Smooth muscle cell (in vitro differentiated cells): ENCODE results near the gene SSPN. TPM values are rescaled to one million over a fixed set of nuclear protein-coding genes. Genes with fewer than 3 reads are reported as not detected.

Experiments
- DNase-seq: peaks from one replicate; lab custom pipeline; 2025; ENCODE audit not compliant: unreplicated experiment; lab: John Stamatoyannopoulos, UW
- H2AFZ ChIP-seq: fragments of 200-600 bp; sonication (generic); 2 replicates; pipeline ENCODE4 v1.6.0; 2016; ENCODE audit warnings: antibody characterized with exemption, low read depth, mild to moderate bottlenecking
- H3F3A ChIP-seq: fragments of 200-600 bp; sonication (generic); 2 replicates; pipeline ENCODE4 v1.6.0; 2017; ENCODE audit warnings: antibody characterized with exemption, low read depth
- H3K27ac ChIP-seq: fragments of 200-600 bp; sonication (generic); 2 replicates; pipeline ENCODE4 v1.5.1; 2016; ENCODE audit warnings: low read depth, mild to moderate bottlenecking
- H3K27me3 ChIP-seq: fragments of 200-600 bp; sonication (generic); 2 replicates; pipeline ENCODE4 v1.6.1; 2016; ENCODE audit warnings: low read depth, mild to moderate bottlenecking
- H3K36me3 ChIP-seq: fragments of 200-600 bp; sonication (generic); 2 replicates; pipeline ENCODE4 v1.5.1; 2016; ENCODE audit warnings: low read depth
- H3K4me1 ChIP-seq: fragments of 200-600 bp; sonication (generic); 2 replicates; pipeline ENCODE4 v1.5.1; 2016; ENCODE audit warnings: low read depth
- H3K4me2 ChIP-seq: fragments of 200-600 bp; sonication (generic); 2 replicates; pipeline ENCODE4 v1.6.0; 2016; ENCODE audit warnings: mild to moderate bottlenecking
- H3K4me3 ChIP-seq: fragments of 200-600 bp; sonication (generic); 2 replicates; pipeline ENCODE4 v1.5.1; 2016; ENCODE audit warnings: mild to moderate bottlenecking
- H3K79me2 ChIP-seq: fragments of 200-600 bp; sonication (generic); 2 replicates; pipeline ENCODE4 v1.6.0; 2016; ENCODE audit warnings: low read depth, mild to moderate bottlenecking
- H3K9ac ChIP-seq: fragments of 200-600 bp; sonication (generic); 2 replicates; pipeline ENCODE4 v1.6.0; 2016; ENCODE audit warnings: low read depth
- H3K9me3 ChIP-seq: fragments of 200-600 bp; sonication (generic); replicated peaks from 2 replicates; pipeline ENCODE4 v1.5.1; 2016; ENCODE audit warnings: low read depth
- H4K20me1 ChIP-seq: fragments of 200-600 bp; sonication (generic); 2 replicates; pipeline ENCODE4 v1.6.0; 2016; ENCODE audit warnings: low read depth
- whole genome bisulfite sequencing: methylation state at CpG from one replicate; pipeline ENCODE4 v1.1.7; 2016; ENCODE audit warnings: low lambda C conversion rate; 5-methylcytosine and 5-hydroxymethylcytosine counted together
- polyA plus RNA-seq: library from polyadenylated mRNA; unstranded; fragments of >200 nt; fragmentation: Nextera tagmentation; extraction: Ambion mirVana; gene quantifications from 2 replicates; pipeline ENCODE4 v1.2.1, GENCODE V29; 2016
- total RNA-seq: library from RNA; depleted of rRNA; stranded (reverse); fragments of >200 nt; gene quantifications from 2 replicates; pipeline ENCODE4 v1.2.3, GENCODE V29; 2014
- TF ChIP-seq, protein P1 (sequence below): fragments of 200-600 bp; sonication (generic); IDR thresholded peaks from 2 replicates; pipeline ENCODE4 v1.5.1; 2017; ENCODE audit warnings: borderline replicate concordance, mild to moderate bottlenecking, antibody characterized with exemption; ENCODE audit not compliant: insufficient read depth, poor library complexity, severe bottlenecking

SSPN gene
- total and polyA plus RNA-seq, 2 experiments from 2014 or later = 22.6 to 24.4 TPM

GRCh38 chr12:26279091-26279490, 83.7 kb downstream of the SSPN start:
- H4K20me1 ChIP-seq = no peaks in the 10 kb centered on the region
- H3K9ac ChIP-seq = no peak overlapping the region
- no peak overlapping the region for H2AFZ ChIP-seq
- no peaks in the 10 kb centered on the region for H3K27me3 ChIP-seq
- TF ChIP-seq, protein P1, sequence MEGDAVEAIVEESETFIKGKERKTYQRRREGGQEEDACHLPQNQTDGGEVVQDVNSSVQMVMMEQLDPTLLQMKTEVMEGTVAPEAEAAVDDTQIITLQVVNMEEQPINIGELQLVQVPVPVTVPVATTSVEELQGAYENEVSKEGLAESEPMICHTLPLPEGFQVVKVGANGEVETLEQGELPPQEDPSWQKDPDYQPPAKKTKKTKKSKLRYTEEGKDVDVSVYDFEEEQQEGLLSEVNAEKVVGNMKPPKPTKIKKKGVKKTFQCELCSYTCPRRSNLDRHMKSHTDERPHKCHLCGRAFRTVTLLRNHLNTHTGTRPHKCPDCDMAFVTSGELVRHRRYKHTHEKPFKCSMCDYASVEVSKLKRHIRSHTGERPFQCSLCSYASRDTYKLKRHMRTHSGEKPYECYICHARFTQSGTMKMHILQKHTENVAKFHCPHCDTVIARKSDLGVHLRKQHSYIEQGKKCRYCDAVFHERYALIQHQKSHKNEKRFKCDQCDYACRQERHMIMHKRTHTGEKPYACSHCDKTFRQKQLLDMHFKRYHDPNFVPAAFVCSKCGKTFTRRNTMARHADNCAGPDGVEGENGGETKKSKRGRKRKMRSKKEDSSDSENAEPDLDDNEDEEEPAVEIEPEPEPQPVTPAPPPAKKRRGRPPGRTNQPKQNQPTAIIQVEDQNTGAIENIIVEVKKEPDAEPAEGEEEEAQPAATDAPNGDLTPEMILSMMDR = no peak
- no peaks in the 10 kb centered on the region for H3K36me3 ChIP-seq
- no peaks in the 10 kb centered on the region for H3K9me3 ChIP-seq
- peaks cover 5% of the 10 kb centered on the region for H3F3A ChIP-seq
- peaks cover 6% of the 10 kb centered on the region for H3K4me1 ChIP-seq
- H3K27ac ChIP-seq = no peak overlapping the region
- DNase-seq = no peak
- H3K4me2 ChIP-seq = no peak overlapping the region
- no peak overlapping the region for H3K4me3 ChIP-seq
- H3K79me2 ChIP-seq = no peaks in the 10 kb centered on the region

DNA sequence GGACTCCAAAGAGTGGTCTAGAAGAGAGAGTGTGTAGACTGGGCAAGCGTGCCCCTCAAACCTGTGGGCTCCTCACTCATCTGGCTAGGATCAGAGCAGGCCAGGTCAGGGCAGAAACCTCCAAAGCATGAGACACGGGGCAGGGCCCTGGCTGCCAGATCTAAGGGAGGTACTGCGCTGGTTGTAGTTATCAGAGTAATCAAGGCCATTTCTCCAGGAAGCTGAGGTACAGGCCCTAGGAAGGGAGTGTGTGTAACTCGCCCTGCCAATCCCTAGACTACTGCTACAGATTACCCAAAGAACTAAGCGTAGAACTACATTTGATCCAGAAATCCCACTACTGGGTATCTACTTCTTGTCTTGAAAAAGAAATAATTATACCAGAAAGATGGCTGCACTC, 84.5 kb downstream of the SSPN start:
- no peak overlapping the region for H3K4me3 ChIP-seq
- no peak overlapping the region for H2AFZ ChIP-seq
- no peaks in the 10 kb centered on the region for H3K9me3 ChIP-seq
- H3K36me3 ChIP-seq = no peaks in the 10 kb centered on the region
- H3K27me3 ChIP-seq = no peaks in the 10 kb centered on the region
- H3K9ac ChIP-seq = no peak overlapping the region
- no peaks in the 10 kb centered on the region for H3K79me2 ChIP-seq
- H3K27ac ChIP-seq = no peak overlapping the region
- TF ChIP-seq, protein P1 = no peak
- peaks cover 3% of the 10 kb centered on the region for H3F3A ChIP-seq
- H3K4me1 ChIP-seq = peaks cover 6% of the 10 kb centered on the region
- no peak for DNase-seq
- 95% methylated on average over 5 of the region's 5 CpGs for WGBS
- no peaks in the 10 kb centered on the region for H4K20me1 ChIP-seq
- H3K4me2 ChIP-seq = no peak overlapping the region

- WGBS = 94% methylated on average over 3 of the region's 3 CpGs
- H3K4me2 ChIP-seq = no peak overlapping the region
- no peak overlapping the region for H3K4me3 ChIP-seq
- H3K9me3 ChIP-seq = no peaks in the 10 kb centered on the region
- H3K9ac ChIP-seq = no peak overlapping the region
- no peaks in the 10 kb centered on the region for H3K27me3 ChIP-seq
- DNase-seq = no peak
- no peak overlapping the region for H2AFZ ChIP-seq
- TF ChIP-seq, protein P1 = no peak
- H3K4me1 ChIP-seq = peaks cover 2% of the 10 kb centered on the region
- H3K36me3 ChIP-seq = no peaks in the 10 kb centered on the region
- H3F3A ChIP-seq = peaks cover 3% of the 10 kb centered on the region
- no peaks in the 10 kb centered on the region for H3K79me2 ChIP-seq
- H3K27ac ChIP-seq = no peak overlapping the region
- H4K20me1 ChIP-seq = no peaks in the 10 kb centered on the region
Observed at GRCh38 chr12:26280869-26281268, 85.5 kb downstream of the SSPN start.

- Histone ChIP-seq H3K79me2 (no peaks in the 10 kb centered on the region), H3K4me2 (no peak overlapping the region), H4K20me1 (no peaks in the 10 kb centered on the region), H3K9ac (no peak overlapping the region), H3K27ac (no peak overlapping the region), H3K36me3 (no peaks in the 10 kb centered on the region), H3F3A (no peaks in the 10 kb centered on the region), H3K27me3 (no peaks in the 10 kb centered on the region), H3K4me3 (no peak overlapping the region), H3K9me3 (no peaks in the 10 kb centered on the region), H2AFZ (no peak overlapping the region), H3K4me1 (no peaks in the 10 kb centered on the region)
- TF ChIP-seq, protein P1 = no peak
- 73% methylated on average over 4 of the region's 4 CpGs for WGBS
- no peak for DNase-seq
Observed at GRCh38 chr12:26281320-26281719, 85.9 kb downstream of the SSPN start.
